ENCODE measurements around the gene ASB18.

Gene ASB18

DNA sequence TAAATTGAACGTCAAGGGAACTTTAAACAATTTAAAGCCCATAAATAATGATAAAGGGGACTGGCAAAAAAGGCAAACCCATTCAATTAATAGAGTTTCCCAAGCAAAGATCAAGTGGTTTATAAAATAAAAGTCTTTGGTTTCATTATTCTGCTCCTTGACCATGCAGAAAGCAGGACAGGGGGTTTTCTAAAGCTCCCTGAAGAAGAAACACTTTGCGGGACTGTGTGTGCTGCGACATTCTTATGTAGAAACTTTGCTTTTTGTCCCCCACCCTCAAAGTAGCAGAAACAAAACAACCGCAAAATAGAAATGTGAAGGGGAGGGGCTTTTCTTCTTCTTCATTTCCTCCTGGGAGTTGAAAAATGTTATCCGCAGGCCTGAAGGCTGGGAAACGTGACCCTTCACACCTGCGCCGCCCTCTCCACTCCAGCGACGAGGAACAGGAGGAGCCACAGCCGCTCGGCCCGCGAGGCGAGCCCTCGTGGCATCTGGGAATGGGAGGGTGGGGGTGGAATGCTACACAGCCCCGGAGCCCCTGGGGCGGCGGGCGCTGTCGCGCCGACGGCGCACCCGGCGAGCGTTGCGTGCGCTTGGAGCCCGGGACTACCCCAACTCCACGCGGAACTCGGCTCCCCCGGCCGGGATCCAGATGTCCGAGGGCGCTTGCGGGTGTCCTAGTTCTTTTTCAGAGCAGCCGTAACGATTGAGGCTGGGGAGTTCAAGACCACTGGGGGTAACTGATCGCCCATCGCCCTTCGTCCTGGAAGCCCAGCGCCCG, 91.8 kb downstream of the ASB18 start:
- Histone ChIP-seq H3K4me2 (ENCODE audit: low read length) (no peak overlapping the region), H3K9me2 (ENCODE audit: low read depth, low read length) (no peaks in the 10 kb centered on the region), H3K36me3 (ENCODE audit: insufficient read depth, low read length) (no peaks in the 10 kb centered on the region), H3K4me1 (ENCODE audit: insufficient read depth, low read length, severe bottlenecking) (no peaks in the 10 kb centered on the region), H3K27ac (ENCODE audit: low read depth, low read length, poor library complexity, severe bottlenecking) (no peak overlapping the region), H3F3A (ENCODE audit: insufficient read depth, low read length) (no peaks in the 10 kb centered on the region), H3K79me2 (ENCODE audit: insufficient read depth, low read length) (no peaks in the 10 kb centered on the region), H4K20me1 (ENCODE audit: insufficient read depth, low read length) (no peaks in the 10 kb centered on the region), H3K4me3 (ENCODE audit: low read depth, low read length, poor library complexity, severe bottlenecking) (no peak overlapping the region), H3K9me3 (ENCODE audit: low read length) (no peaks in the 10 kb centered on the region), H3K9ac (ENCODE audit: low read length) (no peak overlapping the region), H2AFZ (ENCODE audit: low read length) (no peak overlapping the region), H3K27me3 (ENCODE audit: insufficient read depth, low read length) (0 out of 2 replicates have a peak, but pooled peaks cover 3% of the 10 kb centered on the region)
- TF ChIP-seq CTCF (IDR thresholded peaks at IDR 0.05; ENCODE audit: low read length) (no peak), EZH2 (IDR thresholded peaks at IDR 0.05; ENCODE audit: borderline replicate concordance, low read length) (no peak)

DNA sequence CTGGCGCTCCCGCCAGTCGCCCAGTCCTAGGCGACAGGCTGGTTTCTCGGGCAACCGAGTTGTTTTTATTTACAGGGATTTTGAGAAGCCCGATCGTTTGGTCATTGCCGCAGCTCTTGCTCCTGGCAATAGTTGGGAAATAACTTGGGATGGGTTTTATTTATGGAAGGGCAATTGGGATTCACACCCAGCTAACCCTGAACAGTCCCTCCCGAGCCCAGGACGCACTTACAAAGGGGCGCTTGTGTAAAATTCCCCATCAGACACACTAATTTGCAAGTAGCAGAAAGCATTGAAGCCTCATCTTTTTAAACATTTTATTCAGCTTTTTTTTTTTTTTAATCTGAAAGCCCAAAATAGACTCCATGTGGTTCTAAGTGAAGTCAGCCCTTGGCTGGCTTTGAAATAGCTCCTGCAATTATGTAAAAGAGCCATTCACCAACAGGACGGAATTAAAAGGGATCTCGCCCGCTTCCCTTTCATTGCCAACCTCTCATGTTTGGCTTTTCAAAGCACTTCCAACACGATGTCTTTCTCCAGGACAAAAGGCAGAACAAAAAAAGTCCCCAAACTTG, 92.4 kb downstream of the ASB18 start:
- Histone ChIP-seq H3K27ac (ENCODE audit: low read depth, low read length, poor library complexity, severe bottlenecking) (no peak overlapping the region), H3K9ac (ENCODE audit: low read length) (no peak overlapping the region), H3K27me3 (ENCODE audit: insufficient read depth, low read length) (0 out of 2 replicates have a peak, but pooled peaks cover 3% of the 10 kb centered on the region), H3K9me2 (ENCODE audit: low read depth, low read length) (no peaks in the 10 kb centered on the region), H3K79me2 (ENCODE audit: insufficient read depth, low read length) (no peaks in the 10 kb centered on the region), H4K20me1 (ENCODE audit: insufficient read depth, low read length) (no peaks in the 10 kb centered on the region), H3K4me3 (ENCODE audit: low read depth, low read length, poor library complexity, severe bottlenecking) (no peak overlapping the region), H3K4me2 (ENCODE audit: low read length) (no peak overlapping the region), H3K4me1 (ENCODE audit: insufficient read depth, low read length, severe bottlenecking) (no peaks in the 10 kb centered on the region), H3K36me3 (ENCODE audit: insufficient read depth, low read length) (no peaks in the 10 kb centered on the region), H2AFZ (ENCODE audit: low read length) (no peak overlapping the region), H3F3A (ENCODE audit: insufficient read depth, low read length) (no peaks in the 10 kb centered on the region), H3K9me3 (ENCODE audit: low read length) (no peaks in the 10 kb centered on the region)
- no peak for TF ChIP-seq CTCF (IDR thresholded peaks at IDR 0.05; ENCODE audit: low read length)
- no peak for TF ChIP-seq EZH2 (IDR thresholded peaks at IDR 0.05; ENCODE audit: borderline replicate concordance, low read length)

- H3F3A ChIP-seq (ENCODE audit: insufficient read depth, low read length): no peaks in the 10 kb centered on the region
- TF ChIP-seq EZH2 (IDR thresholded peaks at IDR 0.05; ENCODE audit: borderline replicate concordance, low read length) (no peak), CTCF (IDR thresholded peaks at IDR 0.05; ENCODE audit: low read length) (no peak)
- no peak overlapping the region for H3K4me2 ChIP-seq (ENCODE audit: low read length)
- no peak overlapping the region for H3K9ac ChIP-seq (ENCODE audit: low read length)
- H4K20me1 ChIP-seq (ENCODE audit: insufficient read depth, low read length): no peaks in the 10 kb centered on the region
- H3K4me1 ChIP-seq (ENCODE audit: insufficient read depth, low read length, severe bottlenecking): no peaks in the 10 kb centered on the region
- H2AFZ ChIP-seq (ENCODE audit: low read length): no peak overlapping the region
- no peak overlapping the region for H3K4me3 ChIP-seq (ENCODE audit: low read depth, low read length, poor library complexity, severe bottlenecking)
- 0 out of 2 replicates have a peak, but pooled peaks cover 3% of the 10 kb centered on the region for H3K27me3 ChIP-seq (ENCODE audit: insufficient read depth, low read length)
- H3K36me3 ChIP-seq (ENCODE audit: insufficient read depth, low read length): no peaks in the 10 kb centered on the region
- no peak overlapping the region for H3K27ac ChIP-seq (ENCODE audit: low read depth, low read length, poor library complexity, severe bottlenecking)
- H3K9me2 ChIP-seq (ENCODE audit: low read depth, low read length): no peaks in the 10 kb centered on the region
- H3K9me3 ChIP-seq (ENCODE audit: low read length): no peaks in the 10 kb centered on the region
- H3K79me2 ChIP-seq (ENCODE audit: insufficient read depth, low read length): no peaks in the 10 kb centered on the region
These were observed 93.0 kb downstream of the ASB18 start for GRCh38 chr2:236171181-236171679.

Data from OCI-LY1 (cell line).